Gastroesophageal sphincter (tissue), 4 donors: ENCODE measurements around the gene HFE. TPM values are rescaled to one million over a fixed set of nuclear protein-coding genes. Genes with fewer than 3 reads are reported as not detected.
"Not testable (repeated sequence)": the region's sequence is repeated elsewhere in the genome, so short reads cannot be mapped to it uniquely, and the experiment has no call there.

Experiments
- ATAC-seq: fragments of 150-250 bp; one replicate; pipeline ENCODE4 v1.9.1; 2016; ENCODE audit warnings: mild to moderate bottlenecking, moderate library complexity
- H3K27ac ChIP-seq, 4 donors: fragments of 200-600 bp; sonication (generic) in 3 of 4; 1 replicate in 3 of 4; 2 replicates in 1 of 4; pipeline ENCODE4 v1.5.1; 2016 to 2019
- H3K27me3 ChIP-seq: fragments of 200-600 bp; sonication (generic); one replicate; pipeline ENCODE4 v1.5.1; 2019
- H3K36me3 ChIP-seq, 2 donors: fragments of 200-600 bp; sonication (generic); one replicate each; pipeline ENCODE4 v1.5.1; 2019; ENCODE audit warnings: control low read depth in 1 of 2
- H3K4me1 ChIP-seq, 3 donors: fragments of 200-600 bp; sonication (generic); 1 replicate in 2 of 3; 2 replicates in 1 of 3; pipeline ENCODE4 v1.5.1; 2016 to 2019; ENCODE audit warnings: control low read depth in 2 of 3
- H3K4me3 ChIP-seq, 2 donors: fragments of 200-600 bp; sonication (generic); one replicate each; pipeline ENCODE4 v1.5.1; 2019; ENCODE audit warnings: mild to moderate bottlenecking in 1 of 2, moderate library complexity in 1 of 2
- H3K9me3 ChIP-seq, 3 donors: fragments of 200-600 bp; sonication (generic); one replicate each; pipeline ENCODE4 v1.5.1; 2017 to 2019; ENCODE audit warnings: control low read depth in 2 of 3
- EP300 ChIP-seq: sonication (generic); formaldehyde crosslinking; IDR thresholded peaks from one replicate; pipeline ENCODE4 v1.6.1; 2017; ENCODE audit warnings: antibody characterized with exemption, mild to moderate bottlenecking
- POLR2A ChIP-seq, 2 donors: fragments of 450-650 bp; IDR thresholded peaks; one replicate each; pipeline ENCODE4 v1.6.1; 2017; ENCODE audit warnings: antibody characterized with exemption in 2 of 2, mild to moderate bottlenecking in 2 of 2, moderate library complexity in 1 of 2
- POLR2AphosphoS5 ChIP-seq: sonication (generic); formaldehyde crosslinking; IDR thresholded peaks from one replicate; pipeline ENCODE4 v1.6.1; 2017; ENCODE audit warnings: antibody characterized with exemption
- WGBS, 2 donors: methylation state at CpG; one replicate each; pipeline ENCODE4 v1.1.5; 2018; ENCODE audit warnings: low coverage in 1 of 2; 5-methylcytosine and 5-hydroxymethylcytosine counted together
- total RNA-seq, 4 donors: library from RNA; depleted of rRNA; stranded (reverse); fragments of >200 nt; gene quantifications; one replicate each; pipeline ENCODE4 v1.1.0, GENCODE V29; 2016
- TF ChIP-seq, protein P1 (sequence below), 4 experiments: fragments of 200-600 bp in 2 of 4; fragments of 450-650 bp in 2 of 4; sonication (generic) in 1 of 4; IDR thresholded peaks; one replicate each; pipeline ENCODE4 v1.5.1; 2017 to 2019; ENCODE audit warnings: antibody characterized with exemption in 4 of 4, mild to moderate bottlenecking in 2 of 4, moderate library complexity in 2 of 4

The HFE gene
- total RNA-seq, 4 donors from 2014 or later, result 3.7 to 11.4 (median 8.3) TPM

DNA sequence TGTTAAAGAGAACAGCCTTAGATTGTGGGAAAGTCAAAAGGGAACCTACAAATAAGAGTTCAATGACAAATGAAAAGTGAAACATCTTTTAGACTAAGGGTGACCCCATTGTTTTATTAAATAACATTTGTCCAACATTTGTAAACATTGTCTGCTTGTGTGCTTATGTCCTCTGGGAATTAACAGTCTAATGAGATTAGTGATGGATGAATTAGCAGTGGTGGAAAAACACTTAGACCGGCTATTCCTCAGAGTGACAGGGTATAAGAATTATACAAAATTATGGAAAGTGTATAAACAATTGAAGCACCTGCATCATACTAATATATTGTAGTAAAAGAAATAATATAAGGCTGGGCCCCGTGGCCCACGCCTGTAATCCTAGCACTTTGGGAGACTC is 29.3 kb upstream of the HFE start:
- no peak overlapping the region for H3K4me3 ChIP-seq
- no peak for TF ChIP-seq EP300
- ATAC-seq, result no peak
- H3K9me3 ChIP-seq, result no peaks in the 10 kb centered on the region
- H3K27ac ChIP-seq, result peak overlapping the region in 1 of 4 donors; percentile 97
- WGBS, 2 donors, result 96 to 100% methylated on average over 2 to 3 of the region's 3 CpGs
- H3K4me1 ChIP-seq, result peaks cover 0 to 22% (median 5%) of the 10 kb centered on the region in 3 donors
- no peaks in the 10 kb centered on the region for H3K36me3 ChIP-seq
- H3K27me3 ChIP-seq, result no peaks in the 10 kb centered on the region

DNA sequence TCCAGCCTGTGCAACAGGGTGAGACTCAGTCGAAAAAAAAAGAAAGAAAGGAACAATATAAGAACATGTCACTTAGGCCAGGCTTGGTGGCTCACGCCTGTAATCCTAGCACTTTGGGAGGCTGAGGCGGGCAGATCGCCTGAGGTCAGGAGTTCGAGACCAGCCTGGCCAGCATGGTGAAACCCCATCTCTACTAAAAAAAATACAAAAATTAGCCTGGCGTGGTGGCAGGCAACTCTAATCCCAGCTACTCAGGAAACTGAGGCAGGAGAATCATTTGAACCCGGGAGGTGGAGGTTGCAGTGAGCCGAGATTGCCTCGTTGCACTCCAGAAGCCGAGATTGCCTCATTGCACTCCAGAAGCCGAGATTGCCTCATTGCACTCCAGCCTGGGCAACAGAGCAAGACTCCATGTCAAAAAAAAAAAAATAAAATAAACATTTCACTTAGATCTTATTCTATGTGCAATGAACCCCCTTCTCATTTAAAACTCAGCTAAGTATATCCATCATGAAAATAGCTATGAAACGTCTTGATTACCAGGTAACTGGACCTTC is 28.7 kb upstream of the HFE start:
- WGBS, 2 donors, result 92 to 96% methylated on average over 5 to 10 of the region's 12 CpGs
- not testable (repeated sequence) for ATAC-seq, H3K4me3 ChIP-seq, H3K9me3 ChIP-seq, H3K27ac ChIP-seq, H3K27me3 ChIP-seq, H3K36me3 ChIP-seq
- peaks cover 0 to 21% (median 5%) of the 10 kb centered on the region in 3 donors for H3K4me1 ChIP-seq

DNA sequence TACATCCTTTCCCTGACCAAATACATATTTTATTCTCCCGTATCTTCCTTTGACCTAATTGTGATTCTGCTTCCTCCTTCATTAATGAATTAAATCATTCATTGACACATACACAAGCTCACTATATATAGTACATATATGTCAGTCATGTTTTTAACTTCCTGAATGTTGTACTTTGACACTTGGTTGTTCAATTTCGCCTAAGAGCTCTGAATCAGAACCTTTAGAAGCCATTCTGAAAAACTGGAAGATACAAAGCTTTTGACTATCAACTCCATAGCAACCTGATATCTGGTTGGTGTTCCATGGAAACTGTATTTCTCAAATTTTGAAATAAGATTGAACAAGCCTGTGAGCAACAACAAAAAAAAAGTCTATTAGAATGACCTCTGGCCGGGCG is 27.3 kb upstream of the HFE start:
- Histone ChIP-seq H3K27ac (no peak overlapping the region), H3K4me3 (no peak overlapping the region), H3K4me1 (peaks cover 0 to 9% (median 0%) of the 10 kb centered on the region in 3 donors), H3K9me3 (no peaks in the 10 kb centered on the region), H3K27me3 (no peaks in the 10 kb centered on the region), H3K36me3 (no peaks in the 10 kb centered on the region)
- TF ChIP-seq POLR2AphosphoS5 (no peak), POLR2A (IDR thresholded peaks at IDR 0.05) (no peak), EP300 (no peak)
- TF ChIP-seq, protein P1, sequence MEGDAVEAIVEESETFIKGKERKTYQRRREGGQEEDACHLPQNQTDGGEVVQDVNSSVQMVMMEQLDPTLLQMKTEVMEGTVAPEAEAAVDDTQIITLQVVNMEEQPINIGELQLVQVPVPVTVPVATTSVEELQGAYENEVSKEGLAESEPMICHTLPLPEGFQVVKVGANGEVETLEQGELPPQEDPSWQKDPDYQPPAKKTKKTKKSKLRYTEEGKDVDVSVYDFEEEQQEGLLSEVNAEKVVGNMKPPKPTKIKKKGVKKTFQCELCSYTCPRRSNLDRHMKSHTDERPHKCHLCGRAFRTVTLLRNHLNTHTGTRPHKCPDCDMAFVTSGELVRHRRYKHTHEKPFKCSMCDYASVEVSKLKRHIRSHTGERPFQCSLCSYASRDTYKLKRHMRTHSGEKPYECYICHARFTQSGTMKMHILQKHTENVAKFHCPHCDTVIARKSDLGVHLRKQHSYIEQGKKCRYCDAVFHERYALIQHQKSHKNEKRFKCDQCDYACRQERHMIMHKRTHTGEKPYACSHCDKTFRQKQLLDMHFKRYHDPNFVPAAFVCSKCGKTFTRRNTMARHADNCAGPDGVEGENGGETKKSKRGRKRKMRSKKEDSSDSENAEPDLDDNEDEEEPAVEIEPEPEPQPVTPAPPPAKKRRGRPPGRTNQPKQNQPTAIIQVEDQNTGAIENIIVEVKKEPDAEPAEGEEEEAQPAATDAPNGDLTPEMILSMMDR (IDR thresholded peaks at IDR 0.05), result no peak
- no peak for ATAC-seq
- 84 to 94% methylated on average over 4 of the region's 4 CpGs for WGBS, 2 donors

DNA sequence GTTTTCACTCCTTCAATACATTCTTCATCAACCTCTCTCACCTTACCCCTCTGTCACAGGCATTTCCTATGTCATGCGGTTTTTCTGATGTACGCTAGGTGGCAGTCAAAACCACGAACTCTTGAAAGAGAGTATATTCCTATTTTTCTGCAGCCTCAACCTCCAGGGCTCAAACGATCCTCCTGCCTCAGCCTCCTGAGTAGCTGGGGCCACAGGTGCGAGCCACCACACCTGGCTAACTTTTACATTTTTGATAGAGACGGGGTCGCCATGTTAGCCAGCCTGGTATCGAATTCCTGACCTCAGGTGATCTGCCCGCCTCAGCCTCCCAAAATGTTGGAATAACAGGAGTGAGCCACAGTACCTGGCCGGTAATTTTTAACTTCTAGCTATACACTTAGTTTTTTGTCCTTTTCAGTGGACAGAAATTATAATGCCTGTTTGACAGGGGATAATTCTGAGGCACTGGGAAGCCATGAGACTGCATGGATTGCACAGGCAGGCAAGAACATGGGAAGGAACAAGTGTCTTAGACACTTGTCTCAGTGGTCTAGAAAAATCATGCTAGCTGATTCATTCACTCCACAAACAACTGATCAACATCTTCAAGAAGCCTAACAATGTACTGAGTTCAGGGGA is 22.5 kb upstream of the HFE start:
- Histone ChIP-seq H3K27me3 (no peaks in the 10 kb centered on the region), H3K4me3 (no peak overlapping the region), H3K9me3 (no peaks in the 10 kb centered on the region), H3K27ac (no peak overlapping the region), H3K36me3 (no peaks in the 10 kb centered on the region), H3K4me1 (peaks cover 0 to 10% (median 0%) of the 10 kb centered on the region in 3 donors)
- WGBS, 2 donors, result 6 to 28% methylated on average over 3 to 10 of the region's 10 CpGs
- ATAC-seq, result peak; percentile 59
- no peak for TF ChIP-seq EP300
- TF ChIP-seq, protein P1 (IDR thresholded peaks at IDR 0.05), result peak; percentile 52 to 87 (median 82)

DNA sequence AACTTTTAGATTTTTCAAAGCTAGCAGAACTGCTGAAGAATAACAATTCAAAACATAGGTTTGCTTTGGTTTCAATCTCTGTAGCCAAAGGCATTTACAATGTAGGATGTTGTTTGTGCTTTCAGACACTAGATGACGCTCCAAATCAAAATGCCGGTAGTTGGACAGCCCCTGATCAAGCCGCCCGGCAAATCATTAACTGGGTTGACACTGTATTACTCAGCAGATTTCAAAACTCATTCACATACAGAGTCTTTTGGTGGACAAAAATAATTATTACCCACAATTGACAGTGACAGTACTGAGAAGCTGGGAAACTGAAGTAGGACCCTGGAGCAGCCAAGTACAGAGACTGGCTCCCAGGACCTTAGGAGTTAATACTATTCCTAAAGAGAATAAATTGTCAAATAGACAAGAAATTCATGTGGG is 21.3 kb upstream of the HFE start:
- WGBS, 2 donors, result 0% methylated on average over 4 of the region's 4 CpGs
- H3K27ac ChIP-seq, result no peak overlapping the region
- peak; percentile 90 for ATAC-seq
- peaks cover 0 to 10% (median 0%) of the 10 kb centered on the region in 3 donors for H3K4me1 ChIP-seq
- TF ChIP-seq, protein P1 (IDR thresholded peaks at IDR 0.05), result peak; percentile 75 to 91 (median 85)
- TF ChIP-seq POLR2AphosphoS5, result no peak
- TF ChIP-seq POLR2A (IDR thresholded peaks at IDR 0.05), result no peak
- no peak for TF ChIP-seq EP300
- no peaks in the 10 kb centered on the region for H3K9me3 ChIP-seq
- H3K36me3 ChIP-seq, result no peaks in the 10 kb centered on the region
- no peak overlapping the region for H3K4me3 ChIP-seq
- no peaks in the 10 kb centered on the region for H3K27me3 ChIP-seq

DNA sequence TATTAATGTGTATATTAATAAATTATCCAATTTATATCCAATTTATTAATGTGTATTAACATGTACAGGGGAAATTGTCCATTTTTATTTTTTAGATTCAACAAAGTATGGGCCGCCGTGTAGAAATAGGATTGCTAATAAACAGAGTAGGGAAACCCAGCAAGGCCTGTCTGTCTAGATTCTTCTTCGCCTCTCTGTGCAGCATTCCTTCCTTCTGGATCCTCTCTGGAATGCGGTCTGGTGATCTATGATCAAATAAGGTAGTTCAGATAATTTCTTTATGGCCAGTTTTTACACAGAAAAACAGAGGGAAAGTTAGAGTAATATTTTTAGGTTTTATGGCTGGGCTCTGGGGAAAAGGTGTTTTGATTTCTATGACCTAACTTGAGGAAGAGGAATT is 19.9 kb upstream of the HFE start:
- Histone ChIP-seq H3K36me3 (no peaks in the 10 kb centered on the region), H3K27me3 (no peaks in the 10 kb centered on the region), H3K4me1 (peaks cover 0 to 10% (median 0%) of the 10 kb centered on the region in 3 donors), H3K4me3 (no peak overlapping the region), H3K9me3 (no peaks in the 10 kb centered on the region), H3K27ac (no peak overlapping the region)
- WGBS, 2 donors, result 53 to 65% methylated on average over 4 of the region's 4 CpGs
- no peak for TF ChIP-seq POLR2A (IDR thresholded peaks at IDR 0.05)
- no peak for TF ChIP-seq EP300
- no peak for TF ChIP-seq POLR2AphosphoS5
- TF ChIP-seq, protein P1 (IDR thresholded peaks at IDR 0.05), result no peak
- no peak for ATAC-seq
